Breast epithelium (tissue), 3 donors: ENCODE data around the gene ITPR3.

Experiments
- POLR2A ChIP-seq: fragments of 450-650 bp; IDR thresholded peaks from one replicate; pipeline ENCODE4 v1.6.1; 2016; ENCODE audit warnings: antibody characterized with exemption, mild to moderate bottlenecking, moderate library complexity
- TF ChIP-seq, protein P1 (sequence below), 3 donors: fragments of 450-650 bp; IDR thresholded peaks; one replicate each; pipeline ENCODE4 v1.5.1; 2016 to 2017; ENCODE audit warnings: antibody characterized with exemption in 3 of 3, mild to moderate bottlenecking in 3 of 3, moderate library complexity in 3 of 3

DNA sequence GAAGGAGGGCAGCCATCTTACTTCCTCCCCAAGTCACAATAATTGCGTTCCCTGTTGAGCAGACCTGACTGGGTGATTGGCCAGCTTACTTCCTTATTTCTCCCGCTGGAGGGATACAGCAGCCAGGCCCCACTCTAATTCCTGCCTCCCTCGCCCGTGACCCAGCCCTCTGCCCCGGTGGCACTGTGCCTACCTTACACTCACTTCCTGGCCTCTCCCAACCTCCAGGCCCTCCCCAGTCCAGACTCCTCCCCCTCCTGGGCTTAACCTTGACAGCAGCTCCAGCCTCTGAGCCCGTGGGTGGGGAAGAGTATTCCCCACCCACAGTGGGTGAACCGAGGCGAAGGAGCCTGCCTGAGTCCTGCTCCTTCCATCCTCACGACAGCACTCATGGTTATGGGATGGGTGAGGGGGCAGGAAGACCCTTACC is 44.0 kb upstream of the ITPR3 start:
- TF ChIP-seq, protein P1, sequence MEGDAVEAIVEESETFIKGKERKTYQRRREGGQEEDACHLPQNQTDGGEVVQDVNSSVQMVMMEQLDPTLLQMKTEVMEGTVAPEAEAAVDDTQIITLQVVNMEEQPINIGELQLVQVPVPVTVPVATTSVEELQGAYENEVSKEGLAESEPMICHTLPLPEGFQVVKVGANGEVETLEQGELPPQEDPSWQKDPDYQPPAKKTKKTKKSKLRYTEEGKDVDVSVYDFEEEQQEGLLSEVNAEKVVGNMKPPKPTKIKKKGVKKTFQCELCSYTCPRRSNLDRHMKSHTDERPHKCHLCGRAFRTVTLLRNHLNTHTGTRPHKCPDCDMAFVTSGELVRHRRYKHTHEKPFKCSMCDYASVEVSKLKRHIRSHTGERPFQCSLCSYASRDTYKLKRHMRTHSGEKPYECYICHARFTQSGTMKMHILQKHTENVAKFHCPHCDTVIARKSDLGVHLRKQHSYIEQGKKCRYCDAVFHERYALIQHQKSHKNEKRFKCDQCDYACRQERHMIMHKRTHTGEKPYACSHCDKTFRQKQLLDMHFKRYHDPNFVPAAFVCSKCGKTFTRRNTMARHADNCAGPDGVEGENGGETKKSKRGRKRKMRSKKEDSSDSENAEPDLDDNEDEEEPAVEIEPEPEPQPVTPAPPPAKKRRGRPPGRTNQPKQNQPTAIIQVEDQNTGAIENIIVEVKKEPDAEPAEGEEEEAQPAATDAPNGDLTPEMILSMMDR (IDR thresholded peaks at IDR 0.05): no peak
- TF ChIP-seq POLR2A: no peak
